ENCODE measurements around the gene LYPD3. TPM values are rescaled to one million over a fixed set of nuclear protein-coding genes. Genes with fewer than 3 reads are reported as not detected.
"Not testable (repeated sequence)": the region's sequence is repeated elsewhere in the genome, so short reads cannot be mapped to it uniquely, and the experiment has no call there.

Gene LYPD3
- total RNA-seq, 1 donor from 2014 or later = 0.60 TPM

DNA sequence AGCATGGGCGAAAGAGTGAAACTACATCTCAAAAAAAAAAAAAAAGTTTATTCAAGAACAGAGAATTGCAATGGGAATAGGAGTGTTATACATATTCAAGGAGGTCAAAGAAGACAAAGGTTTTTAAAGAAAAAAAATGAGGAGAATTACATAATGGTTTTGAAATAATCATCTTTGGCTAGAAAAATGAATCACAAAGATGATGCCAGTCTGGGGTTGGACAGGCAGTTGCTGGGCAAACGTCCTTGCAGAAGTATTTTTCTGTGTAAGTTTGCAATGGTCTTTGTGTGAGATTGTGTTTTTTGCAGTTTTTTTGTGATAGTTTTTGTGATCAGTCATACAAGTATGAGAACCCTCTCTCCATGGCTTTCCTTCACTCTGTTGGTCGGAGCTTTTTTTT, 23.7 kb downstream of the LYPD3 start:
- no peaks in the 10 kb centered on the region for H3K9me3 Mint-ChIP-seq (ENCODE audit: low read depth)
- DNase-seq (ENCODE audit: low spot score, unreplicated experiment) = no peak
- no peaks in the 10 kb centered on the region for H3K36me3 Mint-ChIP-seq (ENCODE audit: insufficient read depth)
- no peak overlapping the region for H3K27ac Mint-ChIP-seq
- TF ChIP-seq, protein P1, sequence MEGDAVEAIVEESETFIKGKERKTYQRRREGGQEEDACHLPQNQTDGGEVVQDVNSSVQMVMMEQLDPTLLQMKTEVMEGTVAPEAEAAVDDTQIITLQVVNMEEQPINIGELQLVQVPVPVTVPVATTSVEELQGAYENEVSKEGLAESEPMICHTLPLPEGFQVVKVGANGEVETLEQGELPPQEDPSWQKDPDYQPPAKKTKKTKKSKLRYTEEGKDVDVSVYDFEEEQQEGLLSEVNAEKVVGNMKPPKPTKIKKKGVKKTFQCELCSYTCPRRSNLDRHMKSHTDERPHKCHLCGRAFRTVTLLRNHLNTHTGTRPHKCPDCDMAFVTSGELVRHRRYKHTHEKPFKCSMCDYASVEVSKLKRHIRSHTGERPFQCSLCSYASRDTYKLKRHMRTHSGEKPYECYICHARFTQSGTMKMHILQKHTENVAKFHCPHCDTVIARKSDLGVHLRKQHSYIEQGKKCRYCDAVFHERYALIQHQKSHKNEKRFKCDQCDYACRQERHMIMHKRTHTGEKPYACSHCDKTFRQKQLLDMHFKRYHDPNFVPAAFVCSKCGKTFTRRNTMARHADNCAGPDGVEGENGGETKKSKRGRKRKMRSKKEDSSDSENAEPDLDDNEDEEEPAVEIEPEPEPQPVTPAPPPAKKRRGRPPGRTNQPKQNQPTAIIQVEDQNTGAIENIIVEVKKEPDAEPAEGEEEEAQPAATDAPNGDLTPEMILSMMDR (IDR thresholded peaks at IDR 0.05; ENCODE audit: unreplicated experiment) = no peak
- H3K4me3 Mint-ChIP-seq (ENCODE audit: low read depth) = no peak overlapping the region
- H3K4me1 Mint-ChIP-seq (ENCODE audit: low read depth) = no peaks in the 10 kb centered on the region
- H3K27me3 Mint-ChIP-seq = peaks cover 19% of the 10 kb centered on the region

DNA sequence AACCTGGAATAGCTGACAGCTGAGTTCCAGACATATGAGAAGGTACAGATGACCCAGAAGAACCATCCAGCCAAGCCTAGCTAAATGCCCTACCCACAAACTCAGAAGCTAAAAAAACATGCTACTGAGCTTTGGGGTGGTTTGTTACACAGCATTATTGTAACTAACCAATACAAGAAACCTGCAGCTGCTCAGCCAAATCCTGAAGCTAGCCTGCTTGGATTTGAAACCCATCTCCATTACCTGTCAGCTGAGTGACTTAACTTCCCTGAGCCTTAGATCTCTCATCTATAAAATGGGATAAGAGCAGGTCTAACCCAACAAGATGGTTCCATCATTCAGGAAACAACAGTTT, 25.7 kb downstream of the LYPD3 start:
- Mint-ChIP-seq H3K36me3 (ENCODE audit: insufficient read depth) (no peaks in the 10 kb centered on the region), H3K4me3 (ENCODE audit: low read depth) (no peak overlapping the region), H3K27ac (no peak overlapping the region), H3K9me3 (ENCODE audit: low read depth) (no peaks in the 10 kb centered on the region), H3K4me1 (ENCODE audit: low read depth) (no peaks in the 10 kb centered on the region), H3K27me3 (peaks cover 20% of the 10 kb centered on the region)
- TF ChIP-seq, protein P1 (IDR thresholded peaks at IDR 0.05; ENCODE audit: unreplicated experiment) = no peak
- no peak for DNase-seq (ENCODE audit: low spot score, unreplicated experiment)

DNA sequence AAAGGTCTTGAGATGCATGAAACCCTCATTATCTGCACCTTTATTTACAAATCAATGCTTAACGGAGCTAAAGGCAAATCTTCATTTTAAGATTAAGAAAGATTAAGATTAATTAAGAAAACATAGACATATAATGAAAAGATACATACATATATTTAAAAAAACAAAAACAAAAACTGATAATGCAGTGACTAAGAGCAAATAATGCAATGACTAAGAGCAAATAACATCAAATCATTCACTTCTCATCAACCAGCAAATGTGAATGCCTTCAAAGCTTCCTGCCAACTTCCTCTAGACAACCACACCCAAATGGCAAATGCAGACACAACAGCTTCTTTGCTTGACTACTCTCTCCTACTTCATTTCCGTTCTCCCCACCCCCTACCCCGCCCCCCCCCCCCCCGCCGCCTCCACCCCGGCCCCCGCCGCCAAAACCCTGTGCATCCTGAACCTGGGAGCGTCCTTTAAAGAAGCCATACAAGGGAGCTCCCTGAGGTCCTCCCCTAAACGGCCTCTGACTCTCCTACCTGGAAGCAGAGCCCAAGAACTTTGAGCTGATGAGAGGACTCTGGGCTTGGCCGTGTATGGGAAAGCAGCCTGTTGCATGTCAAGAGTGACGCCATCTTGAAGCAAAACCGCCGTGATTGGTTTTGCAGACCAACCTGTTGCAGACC, 26.2 kb downstream of the LYPD3 start:
- Mint-ChIP-seq H3K4me1 (ENCODE audit: low read depth) (no peaks in the 10 kb centered on the region), H3K36me3 (ENCODE audit: insufficient read depth) (no peaks in the 10 kb centered on the region), H3K4me3 (ENCODE audit: low read depth) (no peak overlapping the region), H3K27ac (no peak overlapping the region), H3K9me3 (ENCODE audit: low read depth) (no peaks in the 10 kb centered on the region), H3K27me3 (peaks cover 20% of the 10 kb centered on the region)
- TF ChIP-seq, protein P1 (IDR thresholded peaks at IDR 0.05; ENCODE audit: unreplicated experiment) = no peak
- DNase-seq (ENCODE audit: low spot score, unreplicated experiment) = no peak

DNA sequence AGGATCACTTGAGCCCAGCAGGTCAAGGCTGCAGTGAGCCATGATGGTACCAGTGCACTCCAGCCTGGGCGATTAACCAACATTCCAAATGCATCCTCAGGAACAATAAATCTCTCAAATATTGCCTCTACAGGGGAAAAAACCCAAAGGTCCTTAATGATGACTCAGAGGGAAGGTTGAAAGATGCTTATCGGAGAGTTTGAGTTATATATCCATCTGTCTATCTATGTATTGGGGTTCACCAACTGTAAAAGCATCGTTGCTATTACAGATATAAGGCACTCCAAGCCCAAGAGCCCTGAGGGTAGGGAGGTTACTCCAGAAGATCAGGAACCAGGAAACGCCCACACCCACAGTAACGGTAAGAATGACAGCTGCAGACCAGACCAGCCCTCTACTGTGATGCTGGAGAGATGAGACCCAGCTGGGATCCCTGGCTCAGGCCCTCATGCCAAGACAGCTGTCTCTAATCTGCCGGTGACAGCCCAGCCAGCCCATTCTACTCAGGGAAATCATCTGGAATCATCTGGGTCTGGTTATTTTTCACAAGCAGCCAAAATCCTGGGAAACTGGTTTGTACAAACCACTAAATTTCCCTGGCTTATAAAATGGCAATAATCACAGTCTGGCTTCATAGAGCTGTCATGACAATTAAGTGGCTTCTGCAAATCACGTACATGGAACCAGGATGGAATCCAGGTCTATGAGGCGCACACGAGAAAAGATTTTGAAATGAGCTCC, 26.9 kb downstream of the LYPD3 start:
- Mint-ChIP-seq H3K4me3 (ENCODE audit: low read depth) (no peak overlapping the region), H3K27ac (no peak overlapping the region), H3K4me1 (ENCODE audit: low read depth) (no peaks in the 10 kb centered on the region), H3K27me3 (peaks cover 20% of the 10 kb centered on the region), H3K9me3 (ENCODE audit: low read depth) (no peaks in the 10 kb centered on the region), H3K36me3 (ENCODE audit: insufficient read depth) (no peaks in the 10 kb centered on the region)
- TF ChIP-seq, protein P1 (IDR thresholded peaks at IDR 0.05; ENCODE audit: unreplicated experiment) = no peak
- no peak for DNase-seq (ENCODE audit: low spot score, unreplicated experiment)

DNA sequence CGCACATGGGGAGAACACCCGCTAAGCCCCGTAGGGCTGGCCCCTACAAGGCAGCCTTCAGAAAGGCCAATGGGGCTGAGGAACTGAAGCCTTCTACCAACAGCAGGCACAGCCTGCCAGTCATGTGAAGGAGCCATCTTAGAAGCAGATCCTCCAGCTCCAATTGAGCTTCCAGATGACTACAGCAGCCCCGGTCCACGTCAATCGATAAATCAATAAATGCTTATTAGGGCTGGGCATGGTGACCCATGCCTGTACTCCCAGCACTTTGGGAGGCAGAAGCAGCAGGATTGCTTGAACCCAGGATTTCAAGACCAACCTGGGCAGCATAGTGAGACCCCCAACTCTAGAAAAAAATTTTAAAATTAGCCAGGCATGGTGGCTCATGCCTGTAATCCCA, 27.7 kb downstream of the LYPD3 start:
- H3K4me1 Mint-ChIP-seq (ENCODE audit: low read depth) = no peaks in the 10 kb centered on the region
- H3K27me3 Mint-ChIP-seq = peaks cover 20% of the 10 kb centered on the region
- no peaks in the 10 kb centered on the region for H3K36me3 Mint-ChIP-seq (ENCODE audit: insufficient read depth)
- H3K27ac Mint-ChIP-seq = no peak overlapping the region
- no peak for DNase-seq (ENCODE audit: low spot score, unreplicated experiment)
- TF ChIP-seq, protein P1 (IDR thresholded peaks at IDR 0.05; ENCODE audit: unreplicated experiment) = no peak
- no peaks in the 10 kb centered on the region for H3K9me3 Mint-ChIP-seq (ENCODE audit: low read depth)
- no peak overlapping the region for H3K4me3 Mint-ChIP-seq (ENCODE audit: low read depth)

DNA sequence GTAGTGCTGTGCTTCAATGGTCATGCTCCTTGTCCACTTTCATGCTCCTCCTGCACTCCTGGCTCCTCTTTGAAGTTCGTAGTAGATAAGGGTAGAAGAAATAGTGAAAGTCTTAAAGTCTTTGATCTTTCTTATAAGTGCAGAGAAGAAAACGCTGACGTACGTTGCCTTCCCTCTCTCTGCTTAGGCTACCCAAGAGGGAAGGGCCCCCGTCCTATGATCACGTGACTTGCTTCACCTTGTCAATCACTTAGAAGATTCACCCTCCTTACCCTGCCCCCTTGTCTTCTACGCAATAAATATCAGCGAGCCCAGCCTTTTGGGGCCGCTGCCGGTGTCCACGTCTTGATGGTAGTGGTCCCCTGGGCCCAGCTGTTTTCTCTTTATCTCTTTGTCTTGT, 28.1 kb downstream of the LYPD3 start:
- not testable (repeated sequence) for DNase-seq (ENCODE audit: low spot score, unreplicated experiment); H3K4me3 Mint-ChIP-seq (ENCODE audit: low read depth); H3K27ac Mint-ChIP-seq; H3K4me1 Mint-ChIP-seq (ENCODE audit: low read depth); H3K9me3 Mint-ChIP-seq (ENCODE audit: low read depth); H3K36me3 Mint-ChIP-seq (ENCODE audit: insufficient read depth)
- H3K27me3 Mint-ChIP-seq = peaks cover 20% of the 10 kb centered on the region
